IMR-90 (cell line): Measurements from ENCODE around the gene DGKB.

Experiments used
- CEBPB ChIP-seq: IDR thresholded peaks from 2 replicates; pipeline ENCODE4 v1.6.1; 2012; ENCODE audit warnings: low read depth, low read length, improper control_type of control experiment
- CTCF ChIP-seq: conservative IDR thresholded peaks from 2 replicates; pipeline ENCODE4 v1.5.1; 2012; ENCODE audit warnings: mild to moderate bottlenecking, low read depth, low read length, improper control_type of control experiment
- ELK1 ChIP-seq: fragments of 150-350 bp; IDR thresholded peaks from 2 replicates; pipeline ENCODE4 v1.6.1; 2016; ENCODE audit warnings: low read depth, mild to moderate bottlenecking, low read length, moderate library complexity, borderline replicate concordance
- POLR2A ChIP-seq: IDR thresholded peaks from 2 replicates; pipeline ENCODE4 v1.6.1; 2012; ENCODE audit warnings: mild to moderate bottlenecking, low read depth, low read length
- RAD21 ChIP-seq: IDR thresholded peaks from 2 replicates; pipeline ENCODE4 v1.6.1; 2012; ENCODE audit warnings: low read length, improper control_type of control experiment

GRCh38 chr7:14430926-14431325 lies 471.6 kb downstream of the DGKB start:
- TF ChIP-seq ELK1 (no peak), CEBPB (no peak), CTCF (no peak), RAD21 (no peak), POLR2A (no peak)
